LNCaP clone FGC (cell line): Measurements from ENCODE around the gene PCDHGA1.
A peak's percentile ranks its signal among the peaks of the same experiment; 100 is the strongest.

Source experiments
- DNase-seq: peaks from one replicate; pipeline ENCODE4 v3.0.0-alpha.2; 2011; ENCODE audit warnings: low read depth
- H3K4me3 ChIP-seq: 2 replicates; pipeline ENCODE4 v1.5.1; 2011; ENCODE audit warnings: mild to moderate bottlenecking, low read depth, low read length, control low read depth
- TF ChIP-seq, protein P1 (sequence below): IDR thresholded peaks from 2 replicates; pipeline ENCODE4 v1.5.1; 2012; ENCODE audit warnings: mild to moderate bottlenecking; ENCODE audit not compliant: control insufficient read depth, insufficient read depth; ENCODE audit errors: extremely low read depth

Gene PCDHGA1

GRCh38 chr5:141362719-141363118, 32.4 kb downstream of the PCDHGA1 start:
- no peak for DNase-seq
- no peak overlapping the region for H3K4me3 ChIP-seq
- TF ChIP-seq, protein P1, sequence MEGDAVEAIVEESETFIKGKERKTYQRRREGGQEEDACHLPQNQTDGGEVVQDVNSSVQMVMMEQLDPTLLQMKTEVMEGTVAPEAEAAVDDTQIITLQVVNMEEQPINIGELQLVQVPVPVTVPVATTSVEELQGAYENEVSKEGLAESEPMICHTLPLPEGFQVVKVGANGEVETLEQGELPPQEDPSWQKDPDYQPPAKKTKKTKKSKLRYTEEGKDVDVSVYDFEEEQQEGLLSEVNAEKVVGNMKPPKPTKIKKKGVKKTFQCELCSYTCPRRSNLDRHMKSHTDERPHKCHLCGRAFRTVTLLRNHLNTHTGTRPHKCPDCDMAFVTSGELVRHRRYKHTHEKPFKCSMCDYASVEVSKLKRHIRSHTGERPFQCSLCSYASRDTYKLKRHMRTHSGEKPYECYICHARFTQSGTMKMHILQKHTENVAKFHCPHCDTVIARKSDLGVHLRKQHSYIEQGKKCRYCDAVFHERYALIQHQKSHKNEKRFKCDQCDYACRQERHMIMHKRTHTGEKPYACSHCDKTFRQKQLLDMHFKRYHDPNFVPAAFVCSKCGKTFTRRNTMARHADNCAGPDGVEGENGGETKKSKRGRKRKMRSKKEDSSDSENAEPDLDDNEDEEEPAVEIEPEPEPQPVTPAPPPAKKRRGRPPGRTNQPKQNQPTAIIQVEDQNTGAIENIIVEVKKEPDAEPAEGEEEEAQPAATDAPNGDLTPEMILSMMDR = no peak

DNA sequence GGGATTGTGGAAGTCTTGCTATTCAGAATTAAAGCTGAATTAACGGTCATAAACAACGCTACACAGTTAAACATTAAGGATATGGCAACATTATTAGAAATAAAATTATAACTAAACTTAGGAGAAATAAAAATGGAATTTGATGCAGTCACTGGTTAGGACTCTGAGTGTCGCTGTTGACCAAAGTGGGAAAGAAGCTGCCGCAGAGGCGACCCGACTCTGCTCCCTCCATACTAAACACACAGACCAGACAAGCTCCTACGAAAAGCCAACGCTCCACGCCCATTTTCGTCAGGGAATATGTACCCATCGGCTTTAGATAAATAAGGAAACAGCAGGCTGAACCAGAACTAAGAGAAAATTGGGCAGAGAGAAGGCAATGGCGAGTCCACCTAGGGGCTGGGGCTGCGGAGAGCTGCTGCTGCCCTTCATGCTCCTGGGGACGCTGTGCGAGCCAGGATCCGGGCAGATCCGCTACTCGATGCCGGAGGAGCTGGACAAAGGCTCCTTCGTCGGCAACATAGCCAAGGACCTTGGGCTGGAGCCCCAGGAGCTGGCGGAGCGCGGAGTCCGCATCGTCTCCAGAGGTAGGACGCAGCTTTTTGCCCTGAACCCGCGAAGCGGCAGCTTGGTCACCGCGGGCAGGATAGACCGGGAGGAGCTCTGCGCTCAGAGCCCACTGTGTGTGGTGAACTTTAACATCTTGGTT, 33.8 kb downstream of the PCDHGA1 start, which contains the start of gene PCDHGA5:
TSS of gene PCDHGA5 (plus strand) at position 211 of the 709 bp plus-strand sequence. CDS start at position 380, 169 bp downstream.
- TF ChIP-seq, protein P1 = no peak
- no peak for DNase-seq
- no peak within 1 kb of the TSS; the same call in 1 of the 2 replicates for H3K4me3 ChIP-seq

DNA sequence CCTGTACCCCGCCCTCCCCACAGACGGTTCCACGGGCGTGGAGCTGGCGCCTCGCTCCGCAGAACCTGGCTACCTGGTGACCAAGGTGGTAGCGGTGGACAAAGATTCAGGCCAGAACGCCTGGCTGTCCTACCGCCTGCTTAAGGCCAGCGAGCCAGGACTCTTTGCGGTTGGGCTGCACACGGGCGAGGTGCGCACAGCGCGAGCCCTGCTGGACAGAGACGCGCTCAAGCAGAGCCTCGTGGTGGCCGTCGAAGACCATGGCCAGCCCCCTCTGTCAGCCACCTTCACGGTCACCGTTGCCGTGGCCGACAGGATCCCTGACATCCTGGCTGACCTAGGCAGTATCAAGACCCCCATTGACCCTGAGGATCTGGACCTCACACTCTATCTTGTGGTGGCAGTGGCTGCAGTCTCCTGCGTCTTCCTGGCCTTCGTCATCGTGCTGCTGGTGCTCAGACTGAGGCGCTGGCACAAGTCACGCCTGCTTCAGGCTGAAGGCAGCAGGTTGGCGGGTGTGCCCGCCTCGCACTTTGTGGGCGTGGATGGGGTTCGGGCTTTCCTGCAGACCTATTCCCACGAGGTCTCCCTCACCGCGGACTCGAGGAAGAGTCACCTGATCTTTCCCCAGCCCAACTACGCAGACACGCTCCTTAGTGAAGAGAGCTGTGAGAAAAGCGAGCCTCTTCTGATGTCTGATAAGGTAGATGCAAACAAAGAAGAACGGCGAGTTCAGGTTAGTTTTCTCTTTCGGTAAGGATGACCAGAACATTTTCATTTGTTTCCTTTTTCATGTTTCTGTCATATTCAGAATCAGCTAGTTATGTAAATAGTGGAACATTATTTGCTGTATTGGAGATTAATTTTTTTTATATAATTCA, 35.9 kb downstream of the PCDHGA1 start:
- peak; percentile 90 for DNase-seq
- TF ChIP-seq, protein P1 = no peak
- no peak overlapping the region for H3K4me3 ChIP-seq

DNA sequence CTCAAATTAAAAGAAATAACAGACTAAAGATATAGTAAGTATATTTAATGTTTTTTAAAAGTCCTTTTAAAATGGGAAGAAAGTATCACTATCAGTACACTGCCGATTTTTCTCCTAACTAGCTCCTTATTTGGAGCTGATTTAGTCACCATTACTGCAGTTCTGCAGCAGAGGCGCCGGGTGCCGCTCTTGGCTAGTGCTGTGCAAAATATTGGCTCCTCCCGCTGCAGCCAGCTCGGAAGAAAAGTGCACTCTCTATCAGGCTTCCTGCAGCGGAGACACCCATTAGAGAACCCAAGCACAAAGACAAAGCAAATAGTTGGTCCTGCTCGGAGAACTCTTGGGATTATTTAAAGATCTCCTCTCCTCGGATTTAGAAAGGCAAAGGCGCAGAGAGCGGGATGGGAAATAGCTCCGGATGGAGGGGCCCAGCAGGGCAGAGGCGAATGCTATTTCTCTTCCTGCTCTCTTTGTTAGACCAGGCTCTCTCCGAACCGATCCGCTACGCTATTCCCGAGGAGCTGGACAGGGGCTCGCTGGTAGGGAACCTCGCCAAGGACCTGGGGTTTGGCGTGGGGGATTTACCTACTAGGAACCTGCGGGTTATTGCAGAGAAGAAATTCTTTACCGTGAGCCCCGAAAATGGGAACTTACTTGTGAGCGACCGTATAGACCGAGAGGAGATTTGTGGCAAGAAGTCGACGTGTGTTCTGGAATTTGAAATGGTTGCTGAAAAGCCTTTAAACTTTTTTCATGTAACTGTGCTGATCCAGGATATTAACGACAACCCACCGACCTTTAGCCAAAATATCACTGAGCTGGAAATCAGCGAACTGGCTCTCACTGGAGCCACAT, 39.9 kb downstream of the PCDHGA1 start, which contains the start of gene PCDHGB3:
TSS of gene PCDHGB3 (plus strand) at position 249 of the 855 bp plus-strand sequence. CDS start at position 402, 153 bp downstream.
- no peak within 1 kb of the TSS for H3K4me3 ChIP-seq
- no peak for DNase-seq
- TF ChIP-seq, protein P1 = 0 out of 2 replicates have a peak, but pooled peaks have one; percentile 18

GRCh38 chr5:141371572-141372475, 41.5 kb downstream of the PCDHGA1 start:
- no peak overlapping the region for H3K4me3 ChIP-seq
- TF ChIP-seq, protein P1 = no peak
- DNase-seq = no peak
